GM12878 (cell line): Measurements from ENCODE around the gene SOX12. TPM values are rescaled to one million over a fixed set of nuclear protein-coding genes. Genes with fewer than 3 reads are reported as not detected.

Experiments used
- ATF3 ChIP-seq: IDR thresholded peaks from 2 replicates; pipeline ENCODE4 v1.6.1; 2011; ENCODE audit warnings: low read depth, mild to moderate bottlenecking, low read length, moderate library complexity, borderline replicate concordance; ENCODE audit errors: extremely low read depth
- ATF7 ChIP-seq: fragments of 450-650 bp; IDR thresholded peaks from 2 replicates; pipeline ENCODE4 v1.6.1; 2016; ENCODE audit warnings: low read depth, mild to moderate bottlenecking
- BMI1 ChIP-seq: fragments of 450-650 bp; IDR thresholded peaks from 2 replicates; pipeline ENCODE4 v1.6.1; 2016; ENCODE audit warnings: mild to moderate bottlenecking, moderate library complexity, borderline replicate concordance
- DPF2 ChIP-seq: fragments of 450-650 bp; IDR thresholded peaks from 2 replicates; pipeline ENCODE4 v1.6.1; 2017; ENCODE audit warnings: mild to moderate bottlenecking
- E4F1 ChIP-seq: fragments of 450-650 bp; IDR thresholded peaks from 2 replicates; pipeline ENCODE4 v1.6.1; 2018; ENCODE audit warnings: borderline replicate concordance, mild to moderate bottlenecking; ENCODE audit not compliant: partially characterized antibody
- FOXK2 ChIP-seq: fragments of 450-650 bp; IDR thresholded peaks from 2 replicates; pipeline ENCODE4 v1.6.1; 2017; ENCODE audit warnings: mild to moderate bottlenecking, moderate library complexity
- GATAD2B ChIP-seq: fragments of 450-650 bp; conservative IDR thresholded peaks from 2 replicates; pipeline ENCODE4 v1.6.1; 2017; ENCODE audit warnings: low read depth, mild to moderate bottlenecking, moderate library complexity
- NKRF ChIP-seq: fragments of 450-650 bp; conservative IDR thresholded peaks from 2 replicates; pipeline ENCODE4 v1.6.1; 2017; ENCODE audit warnings: mild to moderate bottlenecking, moderate library complexity
- PAX5 ChIP-seq: IDR thresholded peaks from 2 replicates; pipeline ENCODE4 v1.6.1; 2011; ENCODE audit warnings: low read depth, low read length, borderline replicate concordance
- POU2F2 ChIP-seq: IDR thresholded peaks from 3 replicates; pipeline ENCODE4 v1.6.1; 2011; ENCODE audit warnings: low read depth, mild to moderate bottlenecking, low read length, borderline replicate concordance
- RAD21 ChIP-seq: IDR thresholded peaks from 2 replicates; pipeline ENCODE4 v1.6.1; 2011; ENCODE audit warnings: mild to moderate bottlenecking, low read depth, low read length, moderate library complexity; ENCODE audit not compliant: insufficient read depth
- SMARCA5 ChIP-seq: fragments of 450-650 bp; IDR thresholded peaks from 2 replicates; pipeline ENCODE4 v1.6.1; 2017; ENCODE audit warnings: mild to moderate bottlenecking
- SREBF1 ChIP-seq: IDR thresholded peaks from 2 replicates; pipeline ENCODE4 v1.6.1; 2012; ENCODE audit warnings: mild to moderate bottlenecking, low read length
- SRF ChIP-seq, 2 experiments: IDR thresholded peaks; 2 replicates each; pipeline ENCODE4 v1.6.1; 2011; ENCODE audit warnings: low read depth in 2 of 2, low read length in 2 of 2, mild to moderate bottlenecking in 1 of 2, moderate library complexity in 1 of 2
- SUPT20H ChIP-seq: IDR thresholded peaks from 2 replicates; pipeline ENCODE4 v1.6.1; 2011; ENCODE audit warnings: low read depth, mild to moderate bottlenecking, low read length, moderate library complexity, borderline replicate concordance; ENCODE audit not compliant: control insufficient read depth
- YBX1 ChIP-seq: fragments of 450-650 bp; IDR thresholded peaks from 2 replicates; pipeline ENCODE4 v1.6.1; 2016; ENCODE audit warnings: antibody characterized with exemption
- ZNF207 ChIP-seq: fragments of 450-650 bp; IDR thresholded peaks from 2 replicates; pipeline ENCODE4 v1.6.1; 2014; ENCODE audit warnings: antibody characterized with exemption, mild to moderate bottlenecking, borderline replicate concordance
- polyA plus RNA-seq, 11 experiments: library from polyadenylated mRNA; depleted of rRNA in 4 of 11; unstranded in 6 of 11; stranded (reverse) in 5 of 11; fragments of >200 nt; fragmentation: Nextera tagmentation in 4 of 11; fragmentation: Illumina TruSeq in 1 of 11; extraction: Ambion mirVana in 4 of 11; extraction: Trizol in 1 of 11; gene quantifications; 1 replicate in 1 of 11; 2 replicates in 10 of 11; pipeline versions ENCODE4 v1.2.1 to v1.2.3, GENCODE V29; 2011 to 2016; ENCODE audit warnings: inconsistent platforms in 2 of 11, missing spikeins in 2 of 11, low read depth in 1 of 11
- total RNA-seq, 4 experiments: library from RNA; depleted of rRNA in 3 of 4; stranded (reverse); fragments of >200 nt in 3 of 4; fragmentation: Illumina TruSeq in 1 of 4; extraction: Trizol in 1 of 4; gene quantifications; 2 replicates each; pipeline versions ENCODE4 v1.2.1 to v1.2.3, GENCODE V29; 2013 to 2021
- TF ChIP-seq, protein P1 (sequence below): fragments of 450-650 bp; formaldehyde crosslinking; IDR thresholded peaks from 2 replicates; pipeline ENCODE4 v1.4.0; 2020; ENCODE audit warnings: mild to moderate bottlenecking, moderate library complexity

Gene SOX12
- total and polyA plus RNA-seq, 10 of the 15 experiments (the other 5 are each of a cell fraction or from before 2014, with no cell fraction given): 0.50 to 17.9 (median 1.4) TPM

DNA sequence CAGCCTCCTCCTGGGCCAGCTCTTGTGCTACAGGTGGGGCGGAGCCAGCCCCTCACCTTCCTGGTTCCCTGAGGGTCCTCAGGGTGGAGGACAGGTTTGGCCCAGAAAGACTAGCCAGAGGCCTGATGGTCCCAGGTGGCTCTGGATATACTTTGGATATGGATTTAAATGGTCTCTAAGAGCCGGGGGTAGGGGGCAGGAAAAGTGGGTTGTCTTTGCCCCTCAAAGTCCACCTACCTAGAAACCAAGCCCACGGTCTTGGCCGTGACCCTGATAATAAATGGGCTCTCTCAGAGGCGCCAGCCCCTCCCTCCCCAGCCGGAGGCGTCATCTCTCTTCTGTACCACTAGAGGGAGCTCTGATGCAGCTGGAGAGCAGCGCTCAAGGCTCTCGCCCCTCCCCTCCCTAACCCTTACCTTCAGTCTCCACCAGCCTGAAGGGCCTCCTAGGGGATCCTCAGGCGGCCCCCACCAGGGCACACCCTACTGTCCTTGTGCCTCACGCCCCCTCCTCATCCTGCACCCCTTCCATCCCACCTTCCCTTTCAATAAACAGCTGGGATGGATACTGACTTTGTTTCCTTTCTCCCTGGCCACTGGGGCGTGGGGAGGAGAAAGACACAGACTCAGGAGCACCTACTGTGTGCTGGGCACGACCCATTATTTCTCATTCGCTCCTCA is 29.1 kb downstream of the SOX12 start (continued):
- TF ChIP-seq, protein P1, sequence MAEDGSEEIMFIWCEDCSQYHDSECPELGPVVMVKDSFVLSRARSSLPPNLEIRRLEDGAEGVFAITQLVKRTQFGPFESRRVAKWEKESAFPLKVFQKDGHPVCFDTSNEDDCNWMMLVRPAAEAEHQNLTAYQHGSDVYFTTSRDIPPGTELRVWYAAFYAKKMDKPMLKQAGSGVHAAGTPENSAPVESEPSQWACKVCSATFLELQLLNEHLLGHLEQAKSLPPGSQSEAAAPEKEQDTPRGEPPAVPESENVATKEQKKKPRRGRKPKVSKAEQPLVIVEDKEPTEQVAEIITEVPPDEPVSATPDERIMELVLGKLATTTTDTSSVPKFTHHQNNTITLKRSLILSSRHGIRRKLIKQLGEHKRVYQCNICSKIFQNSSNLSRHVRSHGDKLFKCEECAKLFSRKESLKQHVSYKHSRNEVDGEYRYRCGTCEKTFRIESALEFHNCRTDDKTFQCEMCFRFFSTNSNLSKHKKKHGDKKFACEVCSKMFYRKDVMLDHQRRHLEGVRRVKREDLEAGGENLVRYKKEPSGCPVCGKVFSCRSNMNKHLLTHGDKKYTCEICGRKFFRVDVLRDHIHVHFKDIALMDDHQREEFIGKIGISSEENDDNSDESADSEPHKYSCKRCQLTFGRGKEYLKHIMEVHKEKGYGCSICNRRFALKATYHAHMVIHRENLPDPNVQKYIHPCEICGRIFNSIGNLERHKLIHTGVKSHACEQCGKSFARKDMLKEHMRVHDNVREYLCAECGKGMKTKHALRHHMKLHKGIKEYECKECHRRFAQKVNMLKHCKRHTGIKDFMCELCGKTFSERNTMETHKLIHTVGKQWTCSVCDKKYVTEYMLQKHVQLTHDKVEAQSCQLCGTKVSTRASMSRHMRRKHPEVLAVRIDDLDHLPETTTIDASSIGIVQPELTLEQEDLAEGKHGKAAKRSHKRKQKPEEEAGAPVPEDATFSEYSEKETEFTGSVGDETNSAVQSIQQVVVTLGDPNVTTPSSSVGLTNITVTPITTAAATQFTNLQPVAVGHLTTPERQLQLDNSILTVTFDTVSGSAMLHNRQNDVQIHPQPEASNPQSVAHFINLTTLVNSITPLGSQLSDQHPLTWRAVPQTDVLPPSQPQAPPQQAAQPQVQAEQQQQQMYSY (CRISPR knock-in tag): no peak
- peak; percentile 95 for TF ChIP-seq RAD21
- 0 out of 2 replicates have a peak, but pooled peaks have one; percentile 35 for TF ChIP-seq ZNF207
- peak; percentile 26; the same call in 1 of the 2 replicates for TF ChIP-seq ATF7
- no peak for TF ChIP-seq NKRF
- no peak for TF ChIP-seq ATF3
- no peak for TF ChIP-seq YBX1
- no peak for TF ChIP-seq E4F1
- TF ChIP-seq SRF (IDR thresholded peaks at IDR 0.05; ENCODE audit: low read depth in 2 of 2, low read length in 2 of 2): 0 out of 4 replicates have a peak, but pooled peaks of 1 of the 2 experiments have one; percentile 24
- no peak for TF ChIP-seq GATAD2B
- no peak; the same call in 1 of the 2 replicates for TF ChIP-seq SMARCA5
- TF ChIP-seq DPF2: 0 out of 2 replicates have a peak, but pooled peaks have one; percentile 40
- no peak for TF ChIP-seq FOXK2
- peak; percentile 7; the same call in 1 of the 2 replicates for TF ChIP-seq PAX5
- no peak for TF ChIP-seq SUPT20H
- no peak for TF ChIP-seq BMI1
- TF ChIP-seq POU2F2: peak; percentile 50; the same call in 1 of the 3 replicates
- TF ChIP-seq SREBF1: no peak
